ENCODE data around the gene SVOPL.
A peak's percentile ranks its signal among the peaks of the same experiment; 100 is the strongest.
"Not testable (repeated sequence)": the region's sequence is repeated elsewhere in the genome, so short reads cannot be mapped to it uniquely, and the experiment has no call there.

Gene SVOPL

GRCh38 chr7:138700857-138701536 is at the start of gene SVOPL:
SVOPL (minus strand) TSS chr7:138701362; CDS start chr7:138679045, 22,317 bp downstream.
- no peak for DNase-seq (ENCODE audit: low spot score)

- no peak for DNase-seq (ENCODE audit: low spot score)
These were observed 49.3 kb upstream of the SVOPL start for GRCh38 chr7:138750473-138750872.

DNA sequence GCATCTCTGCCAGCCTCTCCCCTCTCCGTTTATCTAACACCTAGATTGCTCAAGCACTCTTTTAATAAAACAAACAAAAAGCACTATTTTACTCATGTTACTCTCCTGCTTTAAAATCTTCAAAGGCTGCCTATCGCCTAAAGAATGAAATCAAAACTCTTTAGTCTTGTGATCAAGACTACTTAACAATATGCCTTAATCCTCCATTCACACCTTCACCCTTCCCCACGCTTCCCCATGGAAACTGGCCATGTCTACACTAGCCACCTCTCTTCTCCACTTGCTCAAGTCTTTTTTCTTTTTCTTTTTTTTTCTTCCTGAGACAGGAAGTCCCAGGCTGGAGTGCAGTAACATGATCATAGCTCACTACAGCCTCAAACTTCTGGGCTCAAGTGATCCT is 48.8 kb upstream of the SVOPL start:
- no peak for DNase-seq (ENCODE audit: low spot score)

DNA sequence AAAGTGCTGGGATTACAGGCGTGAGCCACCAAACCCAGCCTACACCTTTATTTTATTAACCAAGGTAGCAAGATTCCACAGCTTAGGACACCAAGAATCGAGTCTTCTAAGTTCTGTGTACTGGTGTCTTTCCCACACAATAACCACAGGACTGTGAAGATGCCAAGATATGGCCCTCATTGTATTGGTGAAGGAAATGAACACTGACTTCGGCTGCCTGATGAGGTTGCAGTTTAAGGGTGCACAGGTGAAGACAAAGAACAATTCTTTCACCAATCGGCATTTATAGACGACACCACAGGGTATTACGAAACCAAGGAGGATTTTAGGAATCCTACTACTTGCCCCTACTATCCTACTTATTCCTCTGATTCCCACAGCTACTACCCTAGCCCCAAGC is 47.5 kb upstream of the SVOPL start:
- DNase-seq (ENCODE audit: low spot score) = no peak

- DNase-seq (ENCODE audit: low spot score) = no peak
These were observed 44.9 kb upstream of the SVOPL start for GRCh38 chr7:138746073-138746472.

GRCh38 chr7:138745189-138745588 is 44.0 kb upstream of the SVOPL start:
- DNase-seq (ENCODE audit: low spot score) = no peak

GRCh38 chr7:138741453-138741735 is 40.2 kb upstream of the SVOPL start:
- DNase-seq (ENCODE audit: low spot score) = no peak

- DNase-seq (ENCODE audit: low spot score) = no peak
These were observed 38.7 kb upstream of the SVOPL start for GRCh38 chr7:138739859-138740258.

DNA sequence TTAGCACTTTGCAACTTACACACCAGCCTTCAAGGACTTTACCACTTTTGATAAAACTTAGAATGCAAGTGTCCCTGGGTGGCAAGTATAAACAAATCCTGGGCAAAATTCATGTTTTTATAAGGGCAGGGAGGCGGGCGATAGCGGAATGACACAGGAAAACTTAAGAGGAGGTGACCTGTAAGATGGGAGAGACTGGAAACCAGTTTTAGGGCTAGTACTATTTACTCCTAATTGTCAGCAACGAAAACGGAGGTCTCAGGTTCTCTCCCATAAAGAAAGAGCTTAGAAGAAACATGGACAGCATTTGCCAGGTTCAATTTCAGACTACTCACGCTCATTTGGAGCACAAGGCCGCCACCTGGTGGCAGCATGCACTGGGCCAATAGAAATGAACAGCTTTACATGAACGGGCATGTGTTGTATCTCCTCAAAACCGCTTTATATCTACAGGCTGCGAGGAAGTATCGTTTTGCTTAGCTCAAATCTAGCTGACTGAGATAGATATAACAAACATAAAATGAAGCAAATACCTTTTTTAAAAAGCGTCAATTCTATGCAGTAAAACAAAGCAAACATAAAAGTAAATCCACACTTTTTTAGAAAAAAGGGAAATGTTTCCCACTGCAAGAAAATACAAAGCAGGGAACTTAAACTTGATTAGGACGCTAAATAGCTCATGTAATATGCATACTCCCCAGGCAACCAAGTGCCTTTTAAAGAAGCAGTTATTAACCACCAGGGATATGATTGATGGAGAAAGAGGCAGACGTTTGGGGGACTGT is 37.6 kb upstream of the SVOPL start:
- peak; percentile 68 for DNase-seq (ENCODE audit: low spot score)

GRCh38 chr7:138738114-138738513 is 37.0 kb upstream of the SVOPL start:
- no peak for DNase-seq (ENCODE audit: low spot score)

GRCh38 chr7:138735399-138735798 is 34.2 kb upstream of the SVOPL start:
- DNase-seq (ENCODE audit: low spot score) = no peak

- DNase-seq (ENCODE audit: low spot score) = not testable (repeated sequence)
These were observed 30.6 kb upstream of the SVOPL start for GRCh38 chr7:138731733-138732132.

GRCh38 chr7:138729444-138729843 is 28.3 kb upstream of the SVOPL start:
- DNase-seq (ENCODE audit: low spot score) = no peak

DNA sequence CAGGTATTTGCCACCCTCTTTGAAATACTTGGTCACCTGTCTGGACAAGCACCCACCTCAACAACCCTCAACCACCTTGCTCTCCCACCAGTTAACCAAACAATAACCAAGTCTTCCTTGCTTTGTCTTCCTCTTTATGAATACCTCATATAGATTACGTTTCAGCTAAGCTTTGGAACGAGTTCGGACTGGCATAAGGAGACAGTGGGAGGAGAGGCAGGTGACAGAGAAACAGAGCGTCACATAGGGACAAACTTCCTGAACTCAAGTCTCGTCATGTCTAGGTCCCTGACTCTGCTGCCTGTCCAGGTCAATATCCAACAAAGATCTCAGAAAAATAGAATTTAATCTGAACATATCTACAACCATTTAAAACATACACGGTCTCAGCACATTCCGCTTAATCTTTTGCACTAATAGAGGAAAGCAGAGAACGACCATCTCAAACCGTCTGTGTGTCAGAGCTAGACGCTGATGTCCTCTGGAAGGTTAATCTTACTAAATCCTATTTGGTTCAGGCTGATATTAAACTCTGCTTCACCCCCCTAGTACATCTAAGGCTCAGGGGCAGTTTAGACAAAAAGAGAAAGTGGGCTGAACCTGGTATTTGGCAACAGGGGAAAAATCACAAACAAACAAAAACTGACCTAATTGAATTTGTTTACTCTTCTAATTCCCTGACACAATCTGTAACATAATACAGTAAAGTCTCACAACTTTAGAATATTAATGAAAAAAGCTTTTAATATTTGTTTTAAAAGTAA is 26.4 kb upstream of the SVOPL start:
- no peak for DNase-seq (ENCODE audit: low spot score)

DNA sequence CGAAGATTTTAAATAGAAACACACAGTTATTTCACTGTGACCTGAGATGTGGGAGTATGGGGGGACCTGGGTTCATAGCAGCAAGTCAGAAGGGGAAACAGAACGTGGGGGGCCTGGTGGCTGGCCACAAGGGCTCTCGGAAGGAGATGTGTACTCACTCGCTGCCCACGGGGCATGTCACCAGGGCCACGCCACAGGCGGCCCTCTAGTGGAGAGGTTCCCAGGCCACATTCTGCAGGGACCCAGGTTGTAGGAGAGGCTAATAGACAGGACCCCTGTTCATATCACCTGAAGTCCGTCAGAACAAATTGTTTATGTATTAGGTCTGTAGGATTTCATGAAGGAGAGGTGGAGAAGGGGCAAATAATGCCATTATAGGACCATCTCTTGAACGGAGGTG is 25.1 kb upstream of the SVOPL start:
- no peak for DNase-seq (ENCODE audit: low spot score)

- DNase-seq (ENCODE audit: low spot score) = no peak
These were observed 19.1 kb upstream of the SVOPL start for GRCh38 chr7:138720286-138720685.

- no peak for DNase-seq (ENCODE audit: low spot score)
These were observed 15.7 kb upstream of the SVOPL start for GRCh38 chr7:138716889-138717288.

GRCh38 chr7:138713191-138713590 is 12.0 kb upstream of the SVOPL start:
- no peak for DNase-seq (ENCODE audit: low spot score)

DNA sequence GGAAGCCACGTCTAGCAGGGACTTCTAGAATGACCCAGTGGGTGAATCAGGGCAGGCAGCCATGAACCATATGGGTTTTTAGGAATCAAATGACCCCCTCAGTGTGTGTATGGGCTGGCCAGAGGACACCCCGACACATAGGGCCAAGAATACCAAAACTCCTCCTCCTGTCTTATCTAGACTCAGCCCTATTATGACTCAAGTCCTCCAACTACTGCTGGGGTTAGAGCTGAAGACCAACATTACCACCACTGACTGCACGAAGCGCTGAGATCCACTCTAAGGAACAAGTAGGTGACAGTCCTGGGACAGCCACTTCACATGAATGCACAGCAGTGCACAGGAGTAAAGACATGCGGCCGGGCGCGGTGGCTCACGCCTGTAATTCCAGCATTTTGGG is 11.5 kb upstream of the SVOPL start:
- no peak for DNase-seq (ENCODE audit: low spot score)

DNA sequence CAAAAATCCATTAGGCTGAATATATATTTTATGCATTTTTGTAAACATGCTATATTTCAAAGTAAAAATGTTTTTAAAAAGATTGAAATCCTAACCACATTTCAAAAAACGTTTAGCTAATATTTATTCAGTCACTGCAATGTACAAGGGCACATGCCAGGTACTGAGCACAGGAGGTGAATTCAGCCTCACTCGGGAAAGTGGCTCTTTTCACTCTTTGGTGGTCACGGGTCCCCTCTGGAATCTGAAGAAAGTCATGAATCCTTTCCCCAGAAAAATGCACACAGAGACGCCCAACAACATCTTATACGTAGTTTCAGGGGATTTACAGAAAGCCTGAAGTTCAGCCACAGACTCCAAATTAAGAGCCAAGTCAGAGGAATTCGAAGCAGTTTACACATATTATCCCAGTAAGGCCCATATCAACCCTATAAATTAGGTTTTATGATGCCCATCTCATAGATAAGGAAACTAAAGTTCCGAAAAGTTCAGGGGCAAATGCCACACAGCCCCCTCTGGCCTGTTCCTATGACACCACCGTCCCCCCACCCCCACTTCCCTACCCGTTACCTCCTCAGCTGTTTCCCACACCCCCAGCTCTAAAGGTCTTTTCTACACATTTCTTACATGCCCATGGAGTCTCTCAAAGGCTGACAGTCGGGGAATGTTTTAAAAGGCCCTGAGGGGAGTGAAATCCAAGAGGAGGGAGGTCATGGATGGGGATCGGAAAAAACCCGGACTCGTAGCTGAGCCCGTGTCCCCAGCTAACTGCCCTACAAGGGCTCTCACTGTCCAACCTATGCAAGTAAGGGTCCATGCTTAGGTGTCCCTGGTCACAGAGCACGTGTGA is 9.6 kb upstream of the SVOPL start:
- no peak for DNase-seq (ENCODE audit: low spot score)

- no peak for DNase-seq (ENCODE audit: low spot score)
These were observed 4.0 kb upstream of the SVOPL start for GRCh38 chr7:138705167-138705566.

- DNase-seq (ENCODE audit: low spot score) = no peak
These were observed 368 bp upstream of the SVOPL start for GRCh38 chr7:138701537-138701923.

Data from hepatic stellate cell (primary cell).